ENCODE measurements around the gene PRKCI. TPM values are rescaled to one million over a fixed set of nuclear protein-coding genes. Genes with fewer than 3 reads are reported as not detected.

Gene PRKCI
- total and polyA plus RNA-seq, 9 of the 15 experiments (the other 6 are each of a cell fraction or from before 2014, with no cell fraction given), result 10.5 to 43.2 (median 31.4) TPM

- TF ChIP-seq TFE3 (CRISPR knock-in tag; IDR thresholded peaks at IDR 0.05) (peak; percentile 95), FIP1L1 (IDR thresholded peaks at IDR 0.05; ENCODE audit: low read depth, low read length, poor library complexity, severe bottlenecking) (peak; percentile 82), REST (IDR thresholded peaks at IDR 0.05; ENCODE audit: borderline replicate concordance) (peak; percentile 82), REST (CRISPR knock-in tag; IDR thresholded peaks at IDR 0.05; ENCODE audit: low read depth) (no peak), POLR2AphosphoS5 (IDR thresholded peaks at IDR 0.05; ENCODE audit: control insufficient read depth, insufficient read depth, low read depth, low read length) (peak; percentile 90), ZBTB7A (IDR thresholded peaks at IDR 0.05; ENCODE audit: borderline replicate concordance, control insufficient read depth, low read depth, low read length) (peak; percentile 94), KAT8 (IDR thresholded peaks at IDR 0.05; ENCODE audit: low read depth) (peak; percentile 57; the same call in 1 of the 2 replicates), NR1H2 (CRISPR knock-in tag; IDR thresholded peaks at IDR 0.05) (no peak), UBTF (IDR thresholded peaks at IDR 0.05; ENCODE audit: borderline replicate concordance in 1 of 2, low read depth in 2 of 2, low read length in 2 of 2) (0 out of 4 replicates have a peak, but pooled peaks of 1 of the 2 experiments have one; percentile 3), HNRNPLL (IDR thresholded peaks at IDR 0.05; ENCODE audit: low read depth, low read length, poor library complexity, severe bottlenecking) (peak; percentile 57), ETS1 (conservative IDR thresholded peaks at IDR 0.05; ENCODE audit: control insufficient read depth, low read depth, low read length) (peak; percentile 6; the same call in 1 of the 2 replicates)
Observed at GRCh38 chr3:170180908-170181885, 41.0 kb upstream of the PRKCI start, which contains the start of gene PHC3 (continued).

All from K562 (cell line).